Gastrocnemius medialis (tissue), 4 donors: ENCODE measurements around the gene ZNF775.

Source experiments
- POLR2A ChIP-seq, 2 donors: fragments of 450-650 bp; IDR thresholded peaks; one replicate each; pipeline ENCODE4 v1.6.1; 2017; ENCODE audit warnings: antibody characterized with exemption in 2 of 2, mild to moderate bottlenecking in 2 of 2, moderate library complexity in 2 of 2
- TF ChIP-seq, protein P1 (sequence below), 5 experiments: fragments of 450-650 bp in 3 of 5; fragments of 200-600 bp in 2 of 5; sonication (generic) in 2 of 5; IDR thresholded peaks in 4 of 5; conservative IDR thresholded peaks in 1 of 5; 1 replicate in 4 of 5; 2 replicates in 1 of 5; pipeline ENCODE4 v1.5.1; 2016 to 2019; ENCODE audit warnings: antibody characterized with exemption in 5 of 5, mild to moderate bottlenecking in 3 of 5, moderate library complexity in 3 of 5

DNA sequence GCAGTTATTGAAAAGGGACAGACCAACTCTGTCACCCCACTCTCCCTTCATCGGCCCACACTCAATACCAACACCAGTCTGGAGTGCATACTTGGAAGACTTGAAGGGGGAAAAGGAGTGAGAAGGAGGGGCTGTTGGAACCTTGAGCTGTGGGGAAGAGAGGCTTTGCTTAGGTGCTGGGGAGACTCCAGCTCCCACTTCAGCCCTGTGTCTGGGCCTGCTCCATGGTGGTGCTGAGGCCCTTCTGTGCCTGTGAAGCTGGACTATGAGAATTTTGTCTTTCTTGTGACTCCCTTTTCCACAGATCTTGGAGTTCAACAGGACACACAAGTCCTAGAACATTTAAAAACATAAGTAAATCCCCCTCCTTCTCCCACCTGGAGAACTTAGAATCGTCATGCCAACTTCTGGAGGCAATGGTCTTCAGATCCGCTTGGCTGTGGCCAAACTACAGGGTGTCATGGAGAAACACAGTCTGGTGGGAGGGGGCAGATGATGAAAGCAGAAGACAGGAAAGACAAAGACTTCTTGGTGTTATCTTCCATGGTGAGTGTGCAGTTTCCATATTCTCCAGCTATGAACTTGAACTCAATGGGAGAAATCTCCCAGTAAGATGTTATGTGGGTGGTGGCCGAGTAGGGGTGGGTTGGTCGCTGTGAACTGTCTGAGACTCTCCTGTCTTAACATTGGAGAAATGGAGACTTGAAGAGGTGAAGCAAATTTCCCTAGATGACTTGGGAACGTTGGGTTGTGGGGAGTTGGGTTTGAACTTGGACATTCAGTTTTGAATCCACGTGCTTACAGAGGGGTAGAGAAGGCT is 52.9 kb downstream of the ZNF775 start:
- TF ChIP-seq, protein P1, sequence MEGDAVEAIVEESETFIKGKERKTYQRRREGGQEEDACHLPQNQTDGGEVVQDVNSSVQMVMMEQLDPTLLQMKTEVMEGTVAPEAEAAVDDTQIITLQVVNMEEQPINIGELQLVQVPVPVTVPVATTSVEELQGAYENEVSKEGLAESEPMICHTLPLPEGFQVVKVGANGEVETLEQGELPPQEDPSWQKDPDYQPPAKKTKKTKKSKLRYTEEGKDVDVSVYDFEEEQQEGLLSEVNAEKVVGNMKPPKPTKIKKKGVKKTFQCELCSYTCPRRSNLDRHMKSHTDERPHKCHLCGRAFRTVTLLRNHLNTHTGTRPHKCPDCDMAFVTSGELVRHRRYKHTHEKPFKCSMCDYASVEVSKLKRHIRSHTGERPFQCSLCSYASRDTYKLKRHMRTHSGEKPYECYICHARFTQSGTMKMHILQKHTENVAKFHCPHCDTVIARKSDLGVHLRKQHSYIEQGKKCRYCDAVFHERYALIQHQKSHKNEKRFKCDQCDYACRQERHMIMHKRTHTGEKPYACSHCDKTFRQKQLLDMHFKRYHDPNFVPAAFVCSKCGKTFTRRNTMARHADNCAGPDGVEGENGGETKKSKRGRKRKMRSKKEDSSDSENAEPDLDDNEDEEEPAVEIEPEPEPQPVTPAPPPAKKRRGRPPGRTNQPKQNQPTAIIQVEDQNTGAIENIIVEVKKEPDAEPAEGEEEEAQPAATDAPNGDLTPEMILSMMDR (IDR thresholded peaks at IDR 0.05 in 4 of 5, conservative IDR thresholded peaks at IDR 0.05 in 1 of 5) = no peak
- no peak for TF ChIP-seq POLR2A (IDR thresholded peaks at IDR 0.05)
